ENCODE data around the gene GTPBP10. TPM values are rescaled to one million over a fixed set of nuclear protein-coding genes. Genes with fewer than 3 reads are reported as not detected.

Gene GTPBP10
- 14.6 TPM for polyA plus RNA-seq (2012; ENCODE audit: low read depth, missing spikeins)

GRCh38 chr7:90346336-90347125, at the start of gene GTPBP10:
GTPBP10 (plus strand) TSS chr7:90346716; CDS start chr7:90346742, 26 bp downstream.
- FAIRE-seq (peak; percentile 99), DNase-seq (ENCODE audit: insufficient read length, low spot score) (peak; percentile 66)
- no peak for TF ChIP-seq PAX5 (IDR thresholded peaks at IDR 0.05; ENCODE audit: insufficient read depth, low read length, severe bottlenecking)
- peak; percentile 92 for TF ChIP-seq POU2F2 (IDR thresholded peaks at IDR 0.05; ENCODE audit: low read depth, low read length)
- TF ChIP-seq POLR2AphosphoS5 (IDR thresholded peaks at IDR 0.05; ENCODE audit: low read depth, low read length): peak; percentile 98
- TF ChIP-seq POLR2A (IDR thresholded peaks at IDR 0.05; ENCODE audit: low read depth, low read length): peak; percentile 98
- TF ChIP-seq TAF1 (IDR thresholded peaks at IDR 0.05; ENCODE audit: low read depth, low read length): peak; percentile 94
- TF ChIP-seq SPI1 (IDR thresholded peaks at IDR 0.05; ENCODE audit: low read depth, low read length): peak; percentile 71

- FAIRE-seq (no peak), DNase-seq (ENCODE audit: insufficient read length, low spot score) (no peak)
- no peak for TF ChIP-seq POLR2A (IDR thresholded peaks at IDR 0.05; ENCODE audit: low read depth, low read length)
- no peak for TF ChIP-seq PAX5 (IDR thresholded peaks at IDR 0.05; ENCODE audit: insufficient read depth, low read length, severe bottlenecking)
- no peak for TF ChIP-seq POU2F2 (IDR thresholded peaks at IDR 0.05; ENCODE audit: low read depth, low read length)
- no peak for TF ChIP-seq SPI1 (IDR thresholded peaks at IDR 0.05; ENCODE audit: low read depth, low read length)
- no peak for TF ChIP-seq TAF1 (IDR thresholded peaks at IDR 0.05; ENCODE audit: low read depth, low read length)
Measured at GRCh38 chr7:90298145-90299038, 48.1 kb upstream of the GTPBP10 start.

GRCh38 chr7:90303241-90303640, 43.3 kb upstream of the GTPBP10 start:
- no peak for TF ChIP-seq SPI1 (IDR thresholded peaks at IDR 0.05; ENCODE audit: low read depth, low read length)
- DNase-seq (ENCODE audit: insufficient read length, low spot score) (no peak), FAIRE-seq (no peak)

- DNase-seq (ENCODE audit: insufficient read length, low spot score) (no peak), FAIRE-seq (no peak)
Measured at GRCh38 chr7:90309872-90310271, 36.6 kb upstream of the GTPBP10 start.

GRCh38 chr7:90311175-90311574, 35.3 kb upstream of the GTPBP10 start:
- DNase-seq (ENCODE audit: insufficient read length, low spot score) (no peak), FAIRE-seq (no peak)
- no peak for TF ChIP-seq PAX5 (IDR thresholded peaks at IDR 0.05; ENCODE audit: insufficient read depth, low read length, severe bottlenecking)
- TF ChIP-seq POU2F2 (IDR thresholded peaks at IDR 0.05; ENCODE audit: low read depth, low read length): no peak
- TF ChIP-seq POLR2AphosphoS5 (IDR thresholded peaks at IDR 0.05; ENCODE audit: low read depth, low read length): no peak
- no peak for TF ChIP-seq SPI1 (IDR thresholded peaks at IDR 0.05; ENCODE audit: low read depth, low read length)
- TF ChIP-seq TAF1 (IDR thresholded peaks at IDR 0.05; ENCODE audit: low read depth, low read length): no peak
- TF ChIP-seq POLR2A (IDR thresholded peaks at IDR 0.05; ENCODE audit: low read depth, low read length): no peak

More at GRCh38 chr7:90309872-90310271, 36.6 kb upstream of the GTPBP10 start:
- TF ChIP-seq SPI1 (IDR thresholded peaks at IDR 0.05; ENCODE audit: low read depth, low read length): no peak
- no peak for TF ChIP-seq TAF1 (IDR thresholded peaks at IDR 0.05; ENCODE audit: low read depth, low read length)
- TF ChIP-seq POLR2AphosphoS5 (IDR thresholded peaks at IDR 0.05; ENCODE audit: low read depth, low read length): no peak
- TF ChIP-seq POLR2A (IDR thresholded peaks at IDR 0.05; ENCODE audit: low read depth, low read length): no peak
- TF ChIP-seq PAX5 (IDR thresholded peaks at IDR 0.05; ENCODE audit: insufficient read depth, low read length, severe bottlenecking): no peak
- no peak for TF ChIP-seq POU2F2 (IDR thresholded peaks at IDR 0.05; ENCODE audit: low read depth, low read length)

- TF ChIP-seq POLR2AphosphoS5 (IDR thresholded peaks at IDR 0.05; ENCODE audit: low read depth, low read length) (no peak), SPI1 (IDR thresholded peaks at IDR 0.05; ENCODE audit: low read depth, low read length) (no peak), TAF1 (IDR thresholded peaks at IDR 0.05; ENCODE audit: low read depth, low read length) (no peak), POLR2A (IDR thresholded peaks at IDR 0.05; ENCODE audit: low read depth, low read length) (no peak)
- DNase-seq (ENCODE audit: insufficient read length, low spot score) (no peak), FAIRE-seq (peak; percentile 50)
Measured at GRCh38 chr7:90312745-90313144, 33.8 kb upstream of the GTPBP10 start.

GRCh38 chr7:90313907-90314306, 32.6 kb upstream of the GTPBP10 start:
- FAIRE-seq (no peak), DNase-seq (ENCODE audit: insufficient read length, low spot score) (no peak)
- TF ChIP-seq TAF1 (IDR thresholded peaks at IDR 0.05; ENCODE audit: low read depth, low read length) (no peak), SPI1 (IDR thresholded peaks at IDR 0.05; ENCODE audit: low read depth, low read length) (no peak), POU2F2 (IDR thresholded peaks at IDR 0.05; ENCODE audit: low read depth, low read length) (no peak), PAX5 (IDR thresholded peaks at IDR 0.05; ENCODE audit: insufficient read depth, low read length, severe bottlenecking) (no peak), POLR2A (IDR thresholded peaks at IDR 0.05; ENCODE audit: low read depth, low read length) (no peak), POLR2AphosphoS5 (IDR thresholded peaks at IDR 0.05; ENCODE audit: low read depth, low read length) (no peak)

GRCh38 chr7:90320014-90320413, 26.5 kb upstream of the GTPBP10 start:
- TF ChIP-seq SPI1 (IDR thresholded peaks at IDR 0.05; ENCODE audit: low read depth, low read length): no peak
- TF ChIP-seq TAF1 (IDR thresholded peaks at IDR 0.05; ENCODE audit: low read depth, low read length): no peak
- TF ChIP-seq POU2F2 (IDR thresholded peaks at IDR 0.05; ENCODE audit: low read depth, low read length): no peak
- no peak for TF ChIP-seq POLR2A (IDR thresholded peaks at IDR 0.05; ENCODE audit: low read depth, low read length)
- no peak for TF ChIP-seq PAX5 (IDR thresholded peaks at IDR 0.05; ENCODE audit: insufficient read depth, low read length, severe bottlenecking)
- TF ChIP-seq POLR2AphosphoS5 (IDR thresholded peaks at IDR 0.05; ENCODE audit: low read depth, low read length): no peak
- DNase-seq (ENCODE audit: insufficient read length, low spot score) (no peak), FAIRE-seq (no peak)

- DNase-seq (ENCODE audit: insufficient read length, low spot score) (no peak), FAIRE-seq (peak; percentile 48)
- no peak for TF ChIP-seq TAF1 (IDR thresholded peaks at IDR 0.05; ENCODE audit: low read depth, low read length)
- TF ChIP-seq POLR2AphosphoS5 (IDR thresholded peaks at IDR 0.05; ENCODE audit: low read depth, low read length): no peak
- no peak for TF ChIP-seq POU2F2 (IDR thresholded peaks at IDR 0.05; ENCODE audit: low read depth, low read length)
- no peak for TF ChIP-seq POLR2A (IDR thresholded peaks at IDR 0.05; ENCODE audit: low read depth, low read length)
- TF ChIP-seq PAX5 (IDR thresholded peaks at IDR 0.05; ENCODE audit: insufficient read depth, low read length, severe bottlenecking): no peak
- no peak for TF ChIP-seq SPI1 (IDR thresholded peaks at IDR 0.05; ENCODE audit: low read depth, low read length)
Measured at GRCh38 chr7:90320418-90320800, 26.1 kb upstream of the GTPBP10 start.

All from GM12891 (cell line).